ENCODE measurements around the gene HSD17B11. TPM values are rescaled to one million over a fixed set of nuclear protein-coding genes. Genes with fewer than 3 reads are reported as not detected.
"Not testable (repeated sequence)": the region's sequence is repeated elsewhere in the genome, so short reads cannot be mapped to it uniquely, and the experiment has no call there.

The HSD17B11 gene
- polyA plus RNA-seq, 2 of the 4 experiments (the other 2 are of a cell fraction) = 51.5 to 113 TPM

- ChIA-PET CTCF (no interaction called here), POLR2A (no interaction called here)
- TF ChIP-seq GATA3 (IDR thresholded peaks at IDR 0.05; ENCODE audit: borderline replicate concordance) = peak; percentile 56
- peak; percentile 93 for TF ChIP-seq HOXB5 (CRISPR knock-in tag; IDR thresholded peaks at IDR 0.05)
- no peak for TF ChIP-seq HEYL (CRISPR knock-in tag; IDR thresholded peaks at IDR 0.05)
- no peak for TF ChIP-seq RFX5 (IDR thresholded peaks at IDR 0.05)
- TF ChIP-seq CEBPB (IDR thresholded peaks at IDR 0.05) = 0 out of 4 replicates have a peak, but pooled peaks of 1 of the 2 experiments have one; percentile 6
- Histone ChIP-seq H3K4me2 (peak overlapping the region; percentile 62), H3K4me3 (no peak overlapping the region; the same call in 2 of the 3 replicates), H3K9me3 (no peaks in the 10 kb centered on the region), H3K4me1 (peaks cover 10% of the 10 kb centered on the region; the same call in 2 of the 3 replicates), H3K27ac (0 out of 6 replicates have a peak overlapping the region, but pooled peaks of 1 of the 2 experiments have one; percentile 40)
- ATAC-seq = peak; percentile 62 to 89; a peak in 4 of 6 replicates
- 46% methylated on average over 10 of the region's 10 CpGs for WGBS (ENCODE audit: missing lambda C conversion rate)
- peak; percentile 6 to 81 for DNase-seq (ENCODE audit: low read depth in 1 of 2, low spot score in 1 of 2)
- FAIRE-seq = no peak
These were observed 86.1 kb downstream of the HSD17B11 start for GRCh38 chr4:87304745-87305432.

GRCh38 chr4:87299898-87300297 is 91.1 kb downstream of the HSD17B11 start:
- H3K4me1 ChIP-seq = peaks cover 5% of the 10 kb centered on the region; the same call in 2 of the 3 replicates
- FAIRE-seq = no peak
- no peak for TF ChIP-seq PBX3 (IDR thresholded peaks at IDR 0.05)
- TF ChIP-seq EP300 (IDR thresholded peaks at IDR 0.05) = no peak
- no peak for TF ChIP-seq E2F6 (IDR thresholded peaks at IDR 0.05; ENCODE audit: borderline replicate concordance, low read depth)
- no peak for TF ChIP-seq EHMT2 (IDR thresholded peaks at IDR 0.05; ENCODE audit: low read depth)
- no peak for TF ChIP-seq USF2 (IDR thresholded peaks at IDR 0.05)
- TF ChIP-seq ESRRA (IDR thresholded peaks at IDR 0.05; ENCODE audit: borderline replicate concordance, low read length) = no peak
- TF ChIP-seq HOXA7 (CRISPR knock-in tag; IDR thresholded peaks at IDR 0.05) = no peak
- no peak for TF ChIP-seq CBX8 (IDR thresholded peaks at IDR 0.05)
- TF ChIP-seq CHD4 (IDR thresholded peaks at IDR 0.05; ENCODE audit: borderline replicate concordance) = no peak
- no peak for TF ChIP-seq TP53 (CRISPR knock-in tag; IDR thresholded peaks at IDR 0.05)
- TF ChIP-seq KDM5A (IDR thresholded peaks at IDR 0.05) = no peak
- WGBS (ENCODE audit: missing lambda C conversion rate) = 73% methylated on average over 4 of the region's 4 CpGs
- POLR2A ChIA-PET = no interaction called here
- CTCF ChIA-PET = no interaction called here
- no peak for DNase-seq (ENCODE audit: low read depth in 1 of 2, low spot score in 1 of 2)
- H3K9me3 ChIP-seq = no peaks in the 10 kb centered on the region
- no peak for ATAC-seq
- H3K4me3 ChIP-seq = no peak overlapping the region
- H3K27ac ChIP-seq = no peak overlapping the region
- no peak overlapping the region for H3K4me2 ChIP-seq

GRCh38 chr4:87298362-87298761 is 92.6 kb downstream of the HSD17B11 start:
- ChIA-PET CTCF (interaction anchor here (1.2 kb wide), 1 partner anchor 199 kb away, joined by 3 read pairs; no protein-coding TSS in a partner anchor), POLR2A (no interaction called here)
- Histone ChIP-seq H3K4me3 (no peak overlapping the region), H3K4me2 (no peak overlapping the region), H3K9me3 (no peaks in the 10 kb centered on the region), H3K4me1 (no peaks in the 10 kb centered on the region), H3K27ac (no peak overlapping the region)
- WGBS (ENCODE audit: missing lambda C conversion rate) = 42% methylated on average over 2 of the region's 2 CpGs
- ATAC-seq (no peak), DNase-seq (ENCODE audit: low read depth in 1 of 2, low spot score in 1 of 2) (no peak), FAIRE-seq (no peak)
- TF ChIP-seq RCOR1 (IDR thresholded peaks at IDR 0.05; ENCODE audit: low read depth, low read length) (no peak), RAD21 (conservative IDR thresholded peaks at IDR 0.05 in 1 of 2, IDR thresholded peaks at IDR 0.05 in 1 of 2) (no peak), ZSCAN20 (CRISPR knock-in tag; IDR thresholded peaks at IDR 0.05) (no peak), ZNF302 (CRISPR knock-in tag; IDR thresholded peaks at IDR 0.05) (no peak), MAX (IDR thresholded peaks at IDR 0.05) (no peak), ZFP36 (IDR thresholded peaks at IDR 0.05; ENCODE audit: borderline replicate concordance, partially characterized antibody) (no peak), ELK1 (IDR thresholded peaks at IDR 0.05; ENCODE audit: low read depth, low read length) (no peak)

GRCh38 chr4:87294911-87295310 is 96.1 kb downstream of the HSD17B11 start:
- DNase-seq (ENCODE audit: low read depth in 1 of 2, low spot score in 1 of 2); H3K27ac ChIP-seq; FAIRE-seq; H3K4me3 ChIP-seq; H3K4me1 ChIP-seq; ATAC-seq; POLR2A ChIA-PET; H3K9me3 ChIP-seq; H3K4me2 ChIP-seq: not testable (repeated sequence)
- 71% methylated on average over 11 of the region's 11 CpGs for WGBS (ENCODE audit: missing lambda C conversion rate)
- CTCF ChIA-PET = interaction anchor here (1.1 kb wide), 1 partner anchor 10 kb away, joined by 4 read pairs; no protein-coding TSS in a partner anchor

- H3K4me3 ChIP-seq; DNase-seq (ENCODE audit: low read depth in 1 of 2, low spot score in 1 of 2); FAIRE-seq; H3K27ac ChIP-seq; H3K9me3 ChIP-seq; H3K4me1 ChIP-seq; CTCF ChIA-PET; POLR2A ChIA-PET; ATAC-seq; H3K4me2 ChIP-seq: not testable (repeated sequence)
- 73% methylated on average over 7 of the region's 7 CpGs for WGBS (ENCODE audit: missing lambda C conversion rate)
These were observed 97.1 kb downstream of the HSD17B11 start for GRCh38 chr4:87293889-87294288.
